ENCODE data around the gene KRTAP5-5. TPM values are rescaled to one million over a fixed set of nuclear protein-coding genes. Genes with fewer than 3 reads are reported as not detected.

The KRTAP5-5 gene
- total RNA-seq, 1 donor from 2014 or later = not detected

- Mint-ChIP-seq H3K4me3 (ENCODE audit: unreplicated experiment) (no peak overlapping the region), H3K9me3 (ENCODE audit: low read depth) (no peaks in the 10 kb centered on the region), H3K4me1 (ENCODE audit: low read depth) (peaks cover 4% of the 10 kb centered on the region), H3K36me3 (ENCODE audit: low read depth) (no peaks in the 10 kb centered on the region), H3K27ac (ENCODE audit: unreplicated experiment) (no peak overlapping the region), H3K27me3 (ENCODE audit: low read depth) (peaks cover 65% of the 10 kb centered on the region)
- peak; percentile 33 for DNase-seq (ENCODE audit: low spot score)
- TF ChIP-seq, protein P1, sequence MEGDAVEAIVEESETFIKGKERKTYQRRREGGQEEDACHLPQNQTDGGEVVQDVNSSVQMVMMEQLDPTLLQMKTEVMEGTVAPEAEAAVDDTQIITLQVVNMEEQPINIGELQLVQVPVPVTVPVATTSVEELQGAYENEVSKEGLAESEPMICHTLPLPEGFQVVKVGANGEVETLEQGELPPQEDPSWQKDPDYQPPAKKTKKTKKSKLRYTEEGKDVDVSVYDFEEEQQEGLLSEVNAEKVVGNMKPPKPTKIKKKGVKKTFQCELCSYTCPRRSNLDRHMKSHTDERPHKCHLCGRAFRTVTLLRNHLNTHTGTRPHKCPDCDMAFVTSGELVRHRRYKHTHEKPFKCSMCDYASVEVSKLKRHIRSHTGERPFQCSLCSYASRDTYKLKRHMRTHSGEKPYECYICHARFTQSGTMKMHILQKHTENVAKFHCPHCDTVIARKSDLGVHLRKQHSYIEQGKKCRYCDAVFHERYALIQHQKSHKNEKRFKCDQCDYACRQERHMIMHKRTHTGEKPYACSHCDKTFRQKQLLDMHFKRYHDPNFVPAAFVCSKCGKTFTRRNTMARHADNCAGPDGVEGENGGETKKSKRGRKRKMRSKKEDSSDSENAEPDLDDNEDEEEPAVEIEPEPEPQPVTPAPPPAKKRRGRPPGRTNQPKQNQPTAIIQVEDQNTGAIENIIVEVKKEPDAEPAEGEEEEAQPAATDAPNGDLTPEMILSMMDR (IDR thresholded peaks at IDR 0.05) = no peak
Measured at GRCh38 chr11:1670905-1671371, 41.4 kb downstream of the KRTAP5-5 start.

DNA sequence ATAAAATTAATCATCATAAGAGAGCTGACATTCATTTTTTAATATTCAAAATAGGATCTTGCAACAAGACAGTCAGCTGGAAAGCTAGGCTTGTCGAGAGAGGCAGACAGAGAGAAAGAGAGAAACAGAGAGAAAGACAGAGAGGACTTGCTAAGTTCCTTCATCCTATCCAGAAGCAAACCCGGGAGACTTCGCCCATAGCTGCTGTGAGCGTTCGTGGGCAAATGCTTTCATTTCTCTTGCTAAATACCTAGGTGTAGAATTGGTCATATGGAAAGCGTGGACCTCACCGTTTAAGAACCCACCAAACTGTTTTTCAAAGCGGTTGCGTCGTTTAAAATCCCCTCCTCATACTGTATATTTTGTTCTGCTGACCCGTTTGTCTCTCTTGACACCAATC, 42.1 kb downstream of the KRTAP5-5 start:
- no peak for DNase-seq (ENCODE audit: low spot score)
- no peak overlapping the region for H3K4me3 Mint-ChIP-seq (ENCODE audit: unreplicated experiment)
- no peak overlapping the region for H3K27ac Mint-ChIP-seq (ENCODE audit: unreplicated experiment)
- no peaks in the 10 kb centered on the region for H3K9me3 Mint-ChIP-seq (ENCODE audit: low read depth)
- H3K27me3 Mint-ChIP-seq (ENCODE audit: low read depth) = peaks cover 70% of the 10 kb centered on the region
- no peaks in the 10 kb centered on the region for H3K36me3 Mint-ChIP-seq (ENCODE audit: low read depth)
- H3K4me1 Mint-ChIP-seq (ENCODE audit: low read depth) = peaks cover 4% of the 10 kb centered on the region
- TF ChIP-seq, protein P1 (IDR thresholded peaks at IDR 0.05) = no peak

DNA sequence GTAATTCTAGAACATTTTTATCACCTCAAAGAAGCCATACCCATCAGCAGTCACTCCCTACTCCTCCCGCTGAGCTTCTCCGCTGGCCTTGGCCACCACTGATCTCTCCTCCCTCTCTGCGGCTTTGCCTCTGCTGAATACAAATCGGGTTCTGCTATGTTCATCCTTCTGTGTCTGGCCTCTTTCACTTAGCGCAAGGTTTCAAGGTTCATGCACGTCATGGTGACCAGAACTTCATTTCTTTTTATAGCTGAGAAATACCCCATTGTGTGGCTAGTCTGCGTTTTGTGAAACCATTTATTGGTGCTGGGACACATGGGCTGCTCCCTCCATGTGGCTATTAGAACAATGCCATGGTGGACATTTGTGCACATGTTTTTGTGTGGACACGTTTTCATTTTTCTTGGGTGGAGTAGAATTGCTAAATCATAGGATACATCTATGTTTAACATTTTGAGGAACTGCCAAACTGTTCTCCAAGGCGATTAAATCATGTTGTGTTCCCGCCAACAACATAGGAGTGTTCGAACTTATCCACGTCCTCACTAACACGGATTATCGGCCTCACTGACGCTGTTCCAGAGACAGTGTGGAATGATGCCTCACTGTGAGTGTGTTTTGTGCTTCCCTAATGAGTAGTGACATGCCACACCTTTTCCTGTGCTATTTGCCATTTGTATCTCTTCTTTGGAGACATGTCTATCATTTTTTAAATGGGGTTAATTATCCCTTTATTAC, 43.2 kb downstream of the KRTAP5-5 start:
- no peak for DNase-seq (ENCODE audit: low spot score)
- peaks cover 71% of the 10 kb centered on the region for H3K27me3 Mint-ChIP-seq (ENCODE audit: low read depth)
- H3K9me3 Mint-ChIP-seq (ENCODE audit: low read depth) = no peaks in the 10 kb centered on the region
- H3K27ac Mint-ChIP-seq (ENCODE audit: unreplicated experiment) = no peak overlapping the region
- H3K36me3 Mint-ChIP-seq (ENCODE audit: low read depth) = no peaks in the 10 kb centered on the region
- peaks cover 3% of the 10 kb centered on the region for H3K4me1 Mint-ChIP-seq (ENCODE audit: low read depth)
- H3K4me3 Mint-ChIP-seq (ENCODE audit: unreplicated experiment) = no peak overlapping the region
- TF ChIP-seq, protein P1 (IDR thresholded peaks at IDR 0.05) = no peak

- Mint-ChIP-seq H3K9me3 (ENCODE audit: low read depth) (no peaks in the 10 kb centered on the region), H3K36me3 (ENCODE audit: low read depth) (no peaks in the 10 kb centered on the region), H3K4me1 (ENCODE audit: low read depth) (no peaks in the 10 kb centered on the region), H3K4me3 (ENCODE audit: unreplicated experiment) (no peak overlapping the region), H3K27ac (ENCODE audit: unreplicated experiment) (no peak overlapping the region), H3K27me3 (ENCODE audit: low read depth) (peaks cover 63% of the 10 kb centered on the region)
- DNase-seq (ENCODE audit: low spot score) = no peak
- TF ChIP-seq, protein P1 (IDR thresholded peaks at IDR 0.05) = no peak
Measured at GRCh38 chr11:1673446-1674172, 44.0 kb downstream of the KRTAP5-5 start.

Measured in chondrocyte (in vitro differentiated cells).